ENCODE data around the gene LRP4.

LRP4 gene

DNA sequence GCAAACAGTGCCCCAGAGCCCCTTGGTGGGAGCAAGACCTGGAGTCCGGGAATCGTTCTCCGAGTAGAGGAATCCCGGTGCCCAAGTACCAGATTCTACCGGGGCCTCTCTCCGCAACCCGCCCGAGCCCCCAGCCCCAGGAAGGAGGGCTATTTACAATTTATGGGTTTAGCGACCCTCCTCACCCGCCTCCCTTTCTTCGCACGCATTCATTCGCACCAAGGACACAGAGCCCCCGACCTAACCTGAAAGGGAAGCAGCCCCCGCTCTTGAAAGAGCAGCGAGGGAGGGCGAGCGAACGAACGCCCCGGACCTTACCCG lies 628 bp downstream of the LRP4 start:
- peak; percentile 28 for DNase-seq

DNA sequence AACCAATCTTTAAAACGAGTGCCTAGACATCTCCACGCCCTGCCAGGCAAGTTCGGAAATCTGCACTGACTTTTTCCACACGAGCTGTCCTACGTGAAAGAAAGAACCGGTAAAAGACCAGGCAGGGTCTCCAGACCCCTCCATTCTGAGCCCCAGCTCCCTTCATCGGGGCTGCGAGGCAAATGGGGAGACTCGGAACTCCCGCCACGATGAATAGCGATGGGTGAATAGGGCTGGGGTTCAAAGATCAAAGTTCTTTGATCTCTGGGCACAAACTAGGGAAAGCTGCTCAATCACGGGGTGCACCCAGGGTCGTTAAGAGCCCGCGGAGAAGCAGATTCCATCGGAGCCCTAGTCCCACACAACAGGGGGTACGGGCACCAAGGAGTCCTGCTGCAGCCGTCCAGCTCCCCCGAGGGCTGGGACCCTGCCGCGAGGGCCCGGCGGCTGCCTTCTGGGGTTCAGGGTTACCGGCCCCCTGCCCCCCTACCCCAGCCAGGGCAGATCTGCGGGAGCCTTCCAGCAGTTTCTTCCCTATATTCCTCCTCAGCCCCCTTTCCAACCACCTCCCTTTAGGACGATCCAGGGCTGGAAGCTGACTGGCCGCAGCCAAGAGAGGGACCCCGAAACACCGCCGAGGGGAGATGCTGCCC lies 1.1 kb downstream of the LRP4 start:
- no peak for DNase-seq

DNA sequence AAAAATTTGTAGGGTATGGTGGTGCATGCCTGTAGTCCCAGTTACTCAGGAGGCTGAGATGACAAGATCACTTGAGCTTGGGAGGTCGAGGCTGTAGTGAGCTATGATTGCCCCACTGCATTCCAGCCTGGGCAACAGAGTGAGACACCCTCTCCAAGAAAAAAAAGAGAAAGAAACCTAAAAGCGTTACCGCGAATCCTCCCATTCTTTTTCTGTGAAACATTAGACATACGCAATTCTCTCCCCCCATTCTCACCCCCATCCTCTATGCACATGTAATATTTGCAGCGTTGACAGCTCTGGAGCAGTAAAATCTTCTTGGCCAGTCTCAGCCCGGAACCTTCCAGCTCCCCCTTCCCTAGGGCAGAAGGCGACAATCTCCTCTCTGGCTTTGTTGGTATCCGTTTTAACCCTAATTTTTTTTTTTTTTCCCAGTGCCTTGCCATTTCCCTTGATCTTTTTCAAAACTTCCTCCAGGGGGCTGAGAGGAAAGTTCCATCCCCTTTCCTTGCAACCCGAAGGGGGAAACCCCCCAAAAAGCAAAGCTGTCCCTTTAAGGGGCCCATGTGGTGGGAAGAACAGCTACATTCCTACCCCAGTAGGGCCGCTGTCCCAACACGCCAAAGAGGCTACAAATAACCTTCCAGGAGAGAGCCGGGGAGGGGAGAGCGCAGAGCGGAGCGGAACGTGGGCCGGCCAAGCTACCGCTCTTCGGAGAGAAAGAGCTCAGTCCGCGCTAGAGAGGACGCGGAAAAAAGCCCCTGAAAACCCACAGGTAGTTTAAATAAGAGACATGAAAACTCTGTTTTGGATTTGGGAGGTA lies 1.9 kb downstream of the LRP4 start:
- DNase-seq: peak; percentile 68

DNA sequence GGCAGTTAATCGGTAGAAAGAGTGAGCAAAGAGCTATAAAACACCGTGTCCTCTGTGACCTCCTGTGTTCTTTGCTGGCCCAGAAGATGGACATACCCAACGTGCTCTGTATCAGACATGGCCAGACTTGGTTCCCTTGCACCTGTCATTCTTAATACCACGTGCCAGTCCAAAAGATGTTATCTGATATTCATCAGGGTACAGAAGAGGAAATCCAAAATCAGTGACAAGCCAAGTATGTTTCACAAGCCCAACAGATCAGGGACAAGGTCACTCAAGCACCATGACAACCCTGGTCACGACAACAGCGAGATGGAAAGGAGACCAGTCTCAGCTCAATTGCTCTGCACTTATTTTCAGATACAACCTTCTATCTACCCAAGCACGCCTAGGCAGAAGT lies 3.4 kb downstream of the LRP4 start:
- DNase-seq: no peak

DNA sequence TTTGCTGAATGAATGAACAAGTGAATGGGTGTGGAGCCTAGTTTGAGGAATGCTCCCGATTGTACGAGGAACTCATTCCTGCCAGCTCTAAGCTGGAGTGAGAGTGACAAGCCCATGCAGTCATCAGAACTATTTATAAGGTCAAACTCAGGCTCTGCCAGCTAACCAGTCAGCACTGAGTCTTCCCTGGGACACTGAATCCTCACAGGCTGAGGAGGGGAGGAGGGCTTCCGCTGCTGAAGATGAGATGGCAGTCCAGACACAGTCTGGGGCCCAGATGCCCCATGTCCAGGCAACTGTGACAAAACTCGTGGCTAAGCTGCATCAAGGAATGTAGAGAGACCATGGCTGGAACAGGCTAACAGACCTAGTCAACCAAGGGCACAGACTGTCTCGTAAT lies 4.0 kb downstream of the LRP4 start:
- DNase-seq: peak; percentile 30

DNA sequence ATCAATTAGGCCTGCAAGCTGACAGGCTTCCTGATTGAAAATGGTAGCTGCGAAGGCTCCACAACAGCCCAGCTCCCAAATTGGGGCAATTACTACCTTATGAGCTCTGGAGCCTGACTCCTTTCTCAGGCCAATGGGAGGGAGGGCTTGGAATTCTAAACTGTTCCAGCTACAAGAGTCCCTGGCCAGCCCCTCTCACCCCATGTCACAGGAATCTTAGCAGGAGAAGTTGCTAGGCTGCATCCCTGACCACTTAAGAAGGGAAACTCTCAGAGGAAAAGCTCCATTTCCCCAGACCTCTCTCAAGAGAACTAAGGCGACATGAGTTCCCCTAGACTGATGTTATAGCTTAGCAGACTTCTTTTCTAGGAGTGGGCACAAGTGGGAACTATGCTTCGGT lies 4.9 kb downstream of the LRP4 start:
- DNase-seq: no peak

DNA sequence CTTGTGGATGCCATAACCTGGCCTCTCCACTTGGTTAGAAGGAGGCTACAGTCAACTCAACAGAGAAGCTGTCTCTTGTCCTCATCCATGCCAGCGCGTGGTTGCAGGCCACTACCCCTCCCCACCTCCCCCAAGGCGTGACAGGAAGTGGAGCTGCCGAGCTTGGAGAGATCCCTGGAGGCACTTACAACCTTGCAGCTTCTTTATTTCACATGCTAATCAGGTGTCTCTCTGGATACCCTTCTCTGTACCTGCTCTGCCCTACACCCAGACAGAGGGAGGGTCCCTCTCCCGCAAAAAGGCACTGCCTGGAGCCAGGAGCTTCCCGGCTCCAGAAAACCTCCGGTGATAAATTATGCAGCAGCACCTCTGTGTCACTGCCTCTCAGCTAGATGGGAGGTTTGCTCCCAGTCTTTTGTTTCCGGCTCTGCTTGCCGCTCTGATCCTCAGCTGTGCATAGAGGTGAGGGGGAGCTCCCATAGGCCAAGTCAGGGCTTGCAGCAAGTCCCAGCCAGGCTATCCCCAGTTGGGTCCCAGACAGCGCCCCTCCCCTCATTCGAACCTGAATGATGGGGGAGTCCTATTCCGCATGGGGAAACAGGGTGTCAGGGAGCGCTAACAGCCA lies 5.7 kb downstream of the LRP4 start:
- DNase-seq: peak; percentile 54

DNA sequence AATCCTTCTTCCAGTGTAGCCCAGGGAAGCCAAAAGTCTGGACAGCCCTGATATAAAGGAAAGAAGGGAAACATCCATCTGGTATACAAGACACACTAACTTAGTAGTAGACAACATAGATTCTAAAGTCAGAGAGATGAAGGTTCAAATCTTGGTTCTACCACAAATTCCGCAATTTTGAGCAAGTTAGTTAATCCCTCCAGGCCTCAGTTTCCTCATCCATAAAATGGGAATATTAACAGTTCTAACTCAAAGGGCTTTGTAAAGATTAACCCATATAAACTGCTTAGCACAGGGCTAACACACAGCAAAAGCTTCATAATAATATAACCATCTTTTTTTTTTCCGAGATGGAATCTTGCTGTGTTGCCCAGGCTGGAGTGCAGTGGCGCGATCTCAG lies 10.7 kb downstream of the LRP4 start:
- no peak for DNase-seq

DNA sequence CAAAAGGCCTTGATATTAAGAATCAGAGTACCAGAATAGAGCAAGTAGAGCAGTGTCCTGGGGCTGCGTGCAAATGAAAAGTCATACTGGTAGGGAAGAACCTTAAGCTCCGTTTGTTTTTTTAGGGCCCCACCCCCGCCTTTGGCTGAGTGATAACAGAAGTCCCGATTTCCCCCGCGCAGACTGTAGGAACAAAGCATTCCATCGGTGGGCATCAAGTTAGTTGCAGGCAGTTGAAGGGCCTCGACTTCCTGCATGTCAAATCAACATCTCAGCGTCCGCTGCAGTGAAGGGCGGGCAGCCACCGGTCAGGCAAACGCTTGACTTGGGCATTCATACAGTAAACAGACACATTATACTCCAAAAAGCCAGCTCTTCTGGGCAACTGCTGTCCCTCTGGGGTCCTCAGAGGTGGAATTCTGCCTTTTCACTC lies 11.7 kb downstream of the LRP4 start:
- DNase-seq: no peak

DNA sequence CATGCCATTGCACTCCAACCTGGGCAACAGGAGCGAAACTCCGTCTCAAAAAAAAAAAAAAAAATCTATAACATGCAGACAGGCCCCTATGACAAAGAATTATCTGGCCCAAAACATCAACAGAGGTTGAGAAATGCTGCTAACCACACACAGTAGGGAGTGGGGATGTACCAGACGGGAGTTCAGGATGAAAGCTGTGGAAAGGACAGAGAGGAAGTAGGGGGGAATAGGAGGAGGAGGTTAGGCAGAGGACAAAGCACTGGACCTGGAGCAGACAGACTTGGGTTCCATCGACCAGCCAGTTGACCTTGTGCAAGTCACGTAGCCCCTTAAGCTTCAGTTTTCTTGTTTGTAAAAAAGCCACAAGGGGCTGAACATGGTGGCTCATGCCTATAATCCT lies 12.5 kb downstream of the LRP4 start:
- no peak for DNase-seq

DNA sequence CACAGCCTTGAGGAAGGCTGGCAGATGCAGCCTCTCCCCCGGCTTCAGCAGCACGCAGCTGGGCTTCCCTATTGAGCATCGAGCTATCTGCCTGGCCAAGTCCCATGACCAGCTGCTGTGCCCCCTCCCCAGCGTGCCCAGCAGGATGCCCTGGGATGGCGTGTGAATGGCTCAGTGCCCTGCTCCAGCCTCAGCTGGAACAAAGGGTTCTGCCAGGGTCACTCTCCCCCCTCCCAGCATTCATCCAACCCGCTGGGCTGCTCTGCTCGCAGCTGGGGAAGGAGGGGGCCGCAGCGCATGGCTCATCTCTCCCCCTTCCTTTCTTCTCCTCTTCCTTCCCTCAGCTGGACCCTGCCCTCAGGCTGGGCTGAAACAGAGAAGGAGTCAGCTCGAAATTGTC lies 14.5 kb downstream of the LRP4 start:
- no peak for DNase-seq

DNA sequence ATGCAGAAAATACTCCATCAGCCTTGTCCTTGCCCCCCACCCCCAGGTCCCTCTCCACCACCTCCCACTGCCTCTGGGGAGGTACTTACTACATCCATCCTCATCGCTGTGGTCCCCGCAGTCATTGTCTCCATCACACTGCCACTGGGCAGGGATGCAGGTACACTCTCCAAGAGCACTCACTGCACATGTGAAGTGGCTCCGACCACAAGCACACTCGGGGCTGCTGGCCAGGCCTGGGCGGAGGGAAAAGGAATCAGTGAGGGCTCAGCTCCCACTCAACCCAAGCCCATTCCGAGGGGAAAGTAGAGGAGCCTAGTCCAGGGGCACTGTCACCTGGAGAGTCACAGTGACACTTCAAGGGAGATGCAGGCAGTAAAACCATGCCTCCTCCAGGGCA lies 15.7 kb downstream of the LRP4 start:
- no peak for DNase-seq

DNA sequence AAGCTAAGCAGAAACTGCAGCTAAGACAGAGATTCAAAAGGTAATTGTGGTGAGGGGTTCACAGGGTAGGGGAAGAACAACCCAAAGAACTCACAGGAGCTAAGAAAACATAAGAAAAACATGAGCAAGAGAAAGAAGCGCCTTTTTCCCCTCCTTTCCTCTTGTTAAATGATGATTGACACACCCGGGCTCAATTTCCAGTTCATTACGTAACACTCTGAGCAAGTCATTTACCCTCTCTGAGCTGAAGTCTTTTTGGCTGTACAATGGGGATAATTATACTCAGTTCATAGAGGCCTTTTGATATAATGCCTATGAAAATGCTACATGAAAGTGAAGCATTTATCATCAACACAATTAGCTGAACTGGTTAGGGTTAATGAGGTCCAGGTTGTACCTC lies 17.2 kb downstream of the LRP4 start:
- peak; percentile 62 for DNase-seq

DNA sequence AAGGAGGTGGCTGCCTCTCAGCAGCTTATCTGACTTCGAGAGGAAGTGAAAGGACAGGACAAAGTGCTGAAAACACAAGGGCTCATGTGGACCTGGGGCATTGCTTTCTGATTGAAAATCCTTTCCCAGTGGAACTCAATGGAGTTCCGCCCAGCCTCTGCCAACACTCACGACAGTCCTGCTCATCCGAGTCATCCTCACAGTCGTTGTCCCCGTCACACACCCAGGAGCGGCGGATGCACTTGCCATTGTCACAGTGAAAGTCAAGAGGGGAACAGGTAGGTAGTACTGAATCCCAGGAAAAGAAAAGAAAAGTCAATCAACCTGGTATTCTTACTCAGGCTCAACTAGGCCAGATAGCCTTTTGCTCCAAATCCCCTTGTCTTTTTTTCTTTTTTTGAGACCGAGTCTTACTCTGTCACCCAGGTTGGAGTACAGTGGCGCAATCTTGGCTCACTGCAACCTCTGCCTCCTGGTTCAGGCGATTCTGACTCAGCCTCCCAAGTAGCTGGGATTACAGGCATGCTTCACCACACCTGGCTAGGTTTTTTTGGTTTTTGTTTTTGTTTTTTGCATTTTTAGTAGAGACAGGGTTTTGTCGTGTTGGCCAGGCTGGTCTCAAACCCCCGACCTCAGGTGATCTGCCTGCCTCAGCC lies 18.1 kb downstream of the LRP4 start:
- DNase-seq: no peak

DNA sequence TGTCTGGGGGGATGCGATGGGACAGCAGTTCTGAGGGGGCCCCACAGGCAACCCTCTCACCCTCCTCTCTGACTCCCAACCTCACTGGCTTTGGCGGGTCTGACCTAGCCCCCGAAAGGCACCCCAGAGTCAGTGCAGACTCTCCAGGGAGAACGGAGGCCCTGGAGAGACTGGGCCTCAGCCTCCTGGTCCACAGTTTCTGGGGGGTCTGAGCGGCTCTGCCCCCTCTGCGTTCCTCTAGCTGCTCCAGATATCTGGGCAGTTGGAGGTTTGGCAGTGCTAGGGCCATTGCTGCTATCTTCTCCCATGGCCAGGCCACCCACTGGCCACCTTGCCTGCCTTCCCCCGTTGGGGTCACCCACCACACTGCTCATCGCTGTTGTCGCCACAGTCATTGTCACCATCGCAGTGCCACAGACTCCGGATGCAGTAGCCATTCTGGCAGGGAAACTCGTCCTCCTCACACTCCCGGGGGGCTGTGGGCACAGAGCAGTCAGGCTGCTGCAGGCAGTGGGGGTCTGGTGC lies 18.8 kb downstream of the LRP4 start:
- DNase-seq: no peak

DNA sequence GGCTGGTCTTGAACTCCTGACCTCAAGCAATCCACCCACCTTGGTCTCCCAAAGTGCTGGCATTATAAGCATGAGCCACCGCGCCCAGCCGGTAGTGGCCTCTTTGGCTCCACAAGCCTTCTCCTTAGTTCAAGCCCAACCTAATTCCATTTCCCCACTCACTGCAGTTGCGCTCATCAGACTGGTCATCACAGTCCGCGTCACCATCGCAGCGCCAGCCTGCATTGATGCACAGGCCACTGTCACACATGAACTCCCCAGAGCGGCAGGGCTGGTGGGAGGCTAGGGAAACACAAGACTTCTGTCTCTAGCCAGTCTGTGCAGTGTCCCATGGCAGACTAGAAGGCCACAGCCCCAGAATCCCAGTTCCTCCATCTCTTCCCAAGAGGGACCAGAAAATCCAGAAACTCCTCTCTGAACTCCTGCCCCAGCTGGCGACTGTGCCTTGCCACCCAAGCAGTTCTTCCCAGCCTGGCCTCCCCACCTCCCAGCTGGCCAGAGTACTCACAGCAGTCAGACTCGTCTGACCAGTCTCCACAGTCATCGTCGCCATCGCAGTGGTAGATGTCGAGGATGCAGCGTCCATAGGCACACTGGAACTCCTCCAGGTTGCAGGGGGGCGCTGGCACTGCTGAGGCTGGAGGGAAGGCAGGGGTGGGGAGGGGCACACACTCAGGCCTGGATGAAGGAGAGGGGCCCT lies 19.8 kb downstream of the LRP4 start:
- no peak for DNase-seq

DNA sequence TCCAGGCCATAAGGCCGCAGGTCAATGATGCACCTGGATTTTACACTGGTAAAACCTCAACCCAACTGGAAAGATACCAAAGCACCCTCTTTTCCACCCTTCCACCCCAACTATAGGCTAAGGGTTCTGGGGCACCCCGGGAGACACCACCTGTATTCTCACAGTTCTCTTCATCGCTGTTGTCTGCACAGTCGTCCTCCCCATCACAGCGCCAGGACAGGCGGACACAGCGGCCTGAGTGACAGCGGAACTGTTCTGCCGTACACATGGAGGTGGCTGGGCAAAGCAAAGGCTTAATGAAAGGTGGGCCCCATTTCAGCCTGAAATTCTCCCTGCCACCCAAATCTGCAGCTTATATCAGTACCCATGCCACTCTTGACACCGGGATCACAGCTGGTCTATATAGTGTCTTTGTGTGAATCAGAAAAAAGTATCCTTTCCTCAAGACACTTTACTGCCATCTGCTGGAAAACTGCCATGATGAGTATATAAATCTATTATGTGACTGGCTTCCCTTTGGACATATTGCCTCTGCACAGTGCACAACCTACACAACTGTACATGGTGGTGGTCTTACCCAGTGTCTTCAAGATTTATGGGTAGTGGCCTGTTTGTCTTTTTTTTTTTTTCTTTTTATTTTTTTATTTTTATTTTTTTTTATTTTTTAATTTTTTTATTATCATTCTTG lies 21.5 kb downstream of the LRP4 start:
- peak; percentile 85 for DNase-seq

DNA sequence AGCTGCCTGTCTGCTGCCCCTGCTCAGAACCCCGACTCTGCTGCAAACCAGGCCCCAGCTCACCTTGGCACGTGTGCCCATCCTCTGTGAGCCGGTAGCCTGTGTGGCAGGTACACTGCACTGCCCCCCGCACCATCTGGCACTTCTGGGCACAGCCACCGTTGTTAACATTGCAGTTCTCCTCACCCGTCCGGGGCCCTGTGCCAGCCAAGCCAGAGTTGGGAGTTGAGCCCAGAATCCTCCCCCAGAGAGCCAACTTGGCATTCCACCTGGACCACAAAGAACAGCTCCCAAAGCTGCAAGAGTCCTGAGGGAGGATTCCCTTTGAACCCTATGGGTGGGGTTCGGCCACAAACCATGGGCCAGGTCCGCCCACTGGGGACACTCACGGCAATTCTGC lies 22.5 kb downstream of the LRP4 start:
- no peak for DNase-seq

DNA sequence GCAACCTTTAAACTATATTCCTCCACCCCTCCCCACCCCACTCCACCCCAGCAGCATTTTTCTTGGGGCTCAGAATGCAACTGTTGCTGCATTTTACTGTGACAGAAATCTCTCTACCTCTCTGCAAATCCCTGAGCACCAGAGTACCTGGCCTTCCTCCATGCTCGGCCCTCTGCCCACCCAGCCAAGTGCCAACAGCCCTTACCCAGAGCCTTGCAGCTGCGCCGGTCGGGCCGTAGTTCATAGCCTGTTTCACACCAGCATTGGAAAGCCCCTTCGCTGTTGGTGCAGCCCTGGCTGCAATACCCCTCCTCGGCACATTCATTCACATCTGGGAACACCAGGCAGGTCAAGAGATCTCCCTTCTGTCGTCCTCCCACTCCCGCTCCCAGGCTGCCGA lies 23.4 kb downstream of the LRP4 start:
- DNase-seq: no peak

DNA sequence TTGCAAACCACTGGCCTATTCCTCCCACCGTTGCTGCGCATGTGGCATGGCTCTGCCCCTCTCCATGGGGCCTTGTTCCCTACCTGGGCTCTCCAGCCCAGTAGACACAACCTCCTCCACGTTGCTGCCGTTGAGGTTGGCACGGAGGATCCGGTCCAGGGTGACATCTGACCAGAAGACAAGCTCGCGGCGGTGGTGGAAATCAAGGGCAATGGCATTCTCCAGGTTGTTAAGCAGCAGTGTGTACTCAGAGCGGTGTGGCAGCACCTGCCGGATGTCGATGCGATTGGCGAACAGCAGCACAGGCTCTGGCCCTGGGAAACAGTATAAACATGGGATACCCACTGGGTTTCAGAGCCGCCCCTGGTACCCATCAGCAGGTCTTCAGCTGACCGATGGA lies 23.8 kb downstream of the LRP4 start:
- DNase-seq: no peak

DNA sequence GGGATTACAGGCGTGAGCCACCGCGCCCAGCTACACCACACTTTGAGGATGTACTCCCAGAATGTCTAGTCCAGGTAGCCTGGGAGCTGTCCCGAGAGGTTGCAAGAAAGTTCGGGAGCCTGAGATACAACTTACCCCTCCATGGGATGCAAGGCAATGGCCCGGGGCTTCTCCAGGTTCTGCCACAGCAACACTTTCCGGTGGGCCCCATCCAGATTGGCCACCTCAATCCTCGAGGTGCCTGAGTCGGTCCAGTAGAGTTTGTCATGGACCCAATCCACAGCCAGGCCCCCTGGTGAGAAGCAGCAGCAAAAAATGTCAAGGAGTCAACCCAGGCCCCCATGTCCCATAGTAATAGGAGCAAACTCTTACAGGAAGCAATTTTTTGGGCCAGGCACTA lies 25.5 kb downstream of the LRP4 start:
- no peak for DNase-seq

DNA sequence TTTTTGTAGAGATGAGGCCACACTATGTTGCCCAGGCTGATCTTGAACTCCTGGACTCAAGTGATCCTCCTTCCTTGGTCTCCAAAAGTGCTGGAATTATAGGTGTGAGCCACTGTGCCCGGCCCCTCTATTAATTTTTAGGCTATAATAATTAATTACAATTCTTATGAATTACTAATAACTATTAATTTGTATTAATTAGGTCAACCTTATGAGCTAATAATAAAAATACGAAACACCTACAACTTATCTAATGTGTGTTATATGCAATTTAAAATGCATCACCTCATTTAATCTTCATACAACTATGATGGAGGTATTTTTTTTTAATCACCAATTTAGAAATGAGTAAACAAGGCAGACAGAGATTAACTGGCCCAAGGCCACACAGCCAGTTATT lies 26.2 kb downstream of the LRP4 start:
- no peak for DNase-seq

All from NCI-H82 (cell line).